ENCODE data around the gene ZBTB34.

Gene ZBTB34

GRCh38 chr9:126833710-126834345, 26.6 kb upstream of the ZBTB34 start:
- TF ChIP-seq CTCF (conservative IDR thresholded peaks at IDR 0.05; ENCODE audit: low read depth, low read length) = no peak
- no peak overlapping the region for H3K4me3 ChIP-seq (ENCODE audit: low read length)
- no peak for DNase-seq (ENCODE audit: low read depth)

- TF ChIP-seq CTCF (conservative IDR thresholded peaks at IDR 0.05; ENCODE audit: low read depth, low read length) = no peak
- no peak overlapping the region for H3K4me3 ChIP-seq (ENCODE audit: low read length)
- DNase-seq (ENCODE audit: low read depth) = no peak
Measured at GRCh38 chr9:126834672-126835071, 25.8 kb upstream of the ZBTB34 start.

- H3K4me3 ChIP-seq (ENCODE audit: low read length) = no peak overlapping the region
- no peak for DNase-seq (ENCODE audit: low read depth)
- TF ChIP-seq CTCF (conservative IDR thresholded peaks at IDR 0.05; ENCODE audit: low read depth, low read length) = no peak
Measured at GRCh38 chr9:126836216-126836615, 24.2 kb upstream of the ZBTB34 start.

GRCh38 chr9:126838055-126838811, 22.2 kb upstream of the ZBTB34 start:
- DNase-seq (ENCODE audit: low read depth) = no peak
- TF ChIP-seq CTCF (conservative IDR thresholded peaks at IDR 0.05; ENCODE audit: low read depth, low read length) = no peak
- no peak overlapping the region for H3K4me3 ChIP-seq (ENCODE audit: low read length)

GRCh38 chr9:126838895-126839294, 21.5 kb upstream of the ZBTB34 start:
- H3K4me3 ChIP-seq (ENCODE audit: low read length) = no peak overlapping the region
- TF ChIP-seq CTCF (conservative IDR thresholded peaks at IDR 0.05; ENCODE audit: low read depth, low read length) = no peak
- DNase-seq (ENCODE audit: low read depth) = no peak

- no peak for DNase-seq (ENCODE audit: low read depth)
- no peak overlapping the region for H3K4me3 ChIP-seq (ENCODE audit: low read length)
- no peak for TF ChIP-seq CTCF (conservative IDR thresholded peaks at IDR 0.05; ENCODE audit: low read depth, low read length)
Measured at GRCh38 chr9:126839301-126839700, 21.1 kb upstream of the ZBTB34 start.
